Neural progenitor cell (in vitro differentiated cells): ENCODE data around the gene BTRC. TPM values are rescaled to one million over a fixed set of nuclear protein-coding genes. Genes with fewer than 3 reads are reported as not detected.

Experiments
- DNase-seq: peaks from one replicate; pipeline ENCODE4 v3.0.0-alpha.2; 2016; ENCODE audit warnings: low spot score
- H2AFZ ChIP-seq: fragments of 200-600 bp; sonication (generic); replicated peaks from 2 replicates; pipeline ENCODE4 v1.6.1; 2016; ENCODE audit warnings: antibody characterized with exemption
- H3F3A ChIP-seq: fragments of 200-600 bp; sonication (generic); 2 replicates; pipeline ENCODE4 v1.6.1; 2016; ENCODE audit warnings: antibody characterized with exemption, low read depth
- H3K27ac ChIP-seq: fragments of 200-600 bp; sonication (generic); 2 replicates; pipeline ENCODE4 v1.5.1; 2016; ENCODE audit warnings: mild to moderate bottlenecking
- H3K27me3 ChIP-seq: fragments of 200-600 bp; sonication (generic); 2 replicates; pipeline ENCODE4 v1.6.1; 2016; ENCODE audit warnings: mild to moderate bottlenecking, moderate library complexity
- H3K36me3 ChIP-seq: fragments of 200-600 bp; sonication (generic); 2 replicates; pipeline ENCODE4 v1.5.1; 2016
- H3K4me1 ChIP-seq: fragments of 200-600 bp; sonication (generic); 2 replicates; pipeline ENCODE4 v1.6.1; 2016; ENCODE audit warnings: mixed run types
- H3K4me2 ChIP-seq: fragments of 200-600 bp; sonication (generic); 2 replicates; pipeline ENCODE4 v1.6.1; 2016
- H3K4me3 ChIP-seq: fragments of 200-600 bp; sonication (generic); 2 replicates; pipeline ENCODE4 v1.5.1; 2016
- H3K79me2 ChIP-seq: fragments of 200-600 bp; sonication (generic); 2 replicates; pipeline ENCODE4 v1.6.1; 2016; ENCODE audit warnings: low read depth
- H3K9ac ChIP-seq: fragments of 200-600 bp; sonication (generic); 2 replicates; pipeline ENCODE4 v1.6.1; 2016
- H3K9me3 ChIP-seq: fragments of 200-600 bp; sonication (generic); 2 replicates; pipeline ENCODE4 v1.5.1; 2016; ENCODE audit warnings: low read depth
- H4K20me1 ChIP-seq: fragments of 200-600 bp; sonication (generic); 2 replicates; pipeline ENCODE4 v1.6.1; 2016; ENCODE audit warnings: low read depth
- H3K27ac Mint-ChIP-seq: 3 replicates; pipeline ENCODE4 v1.8.0; 2021; ENCODE audit warnings: mixed read lengths
- H3K27me3 Mint-ChIP-seq: 2 replicates; pipeline ENCODE4 v1.8.0; 2022; ENCODE audit warnings: low read depth, mild to moderate bottlenecking, inconsistent platforms, moderate library complexity, mixed read lengths; ENCODE audit not compliant: insufficient read depth
- H3K36me3 Mint-ChIP-seq: 3 replicates; pipeline ENCODE4 v1.8.0; 2021; ENCODE audit warnings: mixed read lengths
- H3K4me1 Mint-ChIP-seq: 3 replicates; pipeline ENCODE4 v1.8.0; 2021; ENCODE audit warnings: mixed read lengths
- H3K4me3 Mint-ChIP-seq: 3 replicates; pipeline ENCODE4 v1.8.0; 2021; ENCODE audit warnings: mild to moderate bottlenecking, moderate library complexity, mixed read lengths
- H3K9me3 Mint-ChIP-seq: 3 replicates; pipeline ENCODE4 v1.8.0; 2020; ENCODE audit warnings: mixed read lengths
- CTCF ChIP-seq: fragments of 200-600 bp; sonication (generic); IDR thresholded peaks from 2 replicates; pipeline ENCODE4 v1.5.1; 2017; ENCODE audit warnings: antibody characterized with exemption, mild to moderate bottlenecking
- EZH2 ChIP-seq: fragments of 200-600 bp; sonication (generic); IDR thresholded peaks from 2 replicates; pipeline ENCODE4 v1.6.1; 2017; ENCODE audit warnings: antibody characterized with exemption, mild to moderate bottlenecking, moderate library complexity
- EZH2phosphoT487 ChIP-seq: fragments of 200-600 bp; sonication (generic); IDR thresholded peaks from 2 replicates; pipeline ENCODE4 v1.6.1; 2017; ENCODE audit warnings: antibody characterized with exemption
- total RNA-seq: library from RNA; depleted of rRNA; stranded (reverse); fragments of >200 nt; gene quantifications from 2 replicates; pipeline ENCODE4 v1.2.3, GENCODE V29; 2015; ENCODE audit warnings: low replicate concordance

Gene BTRC
- total RNA-seq, 1 donor from 2014 or later: 25.4 TPM

DNA sequence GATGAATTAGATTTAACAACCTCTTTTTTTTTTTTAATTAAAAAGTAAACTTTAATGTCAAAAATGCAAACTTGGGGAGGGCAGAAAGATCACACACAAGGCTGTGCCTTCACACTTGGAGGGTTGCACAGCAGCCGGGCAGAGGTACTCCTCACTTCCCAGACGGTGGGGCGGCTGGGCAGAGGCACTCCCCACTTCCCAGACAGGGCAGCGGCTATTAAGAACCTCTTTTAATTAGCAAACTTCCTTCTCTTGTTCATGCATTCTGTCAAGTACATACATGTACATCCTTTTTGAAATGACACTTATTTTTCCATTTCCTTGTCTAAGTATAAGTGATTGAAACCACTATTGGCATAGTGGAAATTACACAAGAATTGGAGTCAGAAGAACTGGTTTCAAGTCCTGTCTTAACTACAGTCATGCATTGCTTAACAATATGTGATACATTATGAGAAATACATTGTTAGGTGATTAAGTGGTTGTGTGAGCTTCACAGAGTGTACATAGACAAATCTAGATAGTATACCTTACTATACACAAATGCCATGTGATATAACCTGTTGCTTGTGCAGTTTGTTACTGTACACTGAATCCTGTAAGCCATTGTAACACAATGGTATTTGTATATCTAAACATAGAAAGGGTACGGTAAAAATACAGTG lies 26.5 kb downstream of the BTRC start:
- Histone ChIP-seq H3K4me1 (no peaks in the 10 kb centered on the region), H3K9me3 (no peaks in the 10 kb centered on the region), H3F3A (no peaks in the 10 kb centered on the region), H3K9ac (no peak overlapping the region), H4K20me1 (peaks cover 14% of the 10 kb centered on the region), H3K4me2 (no peak overlapping the region), H3K27ac (no peak overlapping the region), H2AFZ (no peak overlapping the region), H3K79me2 (peaks cover 35% of the 10 kb centered on the region), H3K27me3 (no peaks in the 10 kb centered on the region), H3K4me3 (no peak overlapping the region), H3K36me3 (no peaks in the 10 kb centered on the region)
- Mint-ChIP-seq H3K9me3 (no peaks in the 10 kb centered on the region), H3K4me3 (no peak overlapping the region), H3K4me1 (no peaks in the 10 kb centered on the region), H3K27me3 (no peaks in the 10 kb centered on the region), H3K27ac (no peak overlapping the region), H3K36me3 (peaks cover 4% of the 10 kb centered on the region)
- DNase-seq: no peak
- no peak for TF ChIP-seq EZH2phosphoT487
- no peak for TF ChIP-seq CTCF
- TF ChIP-seq EZH2: no peak

- no peaks in the 10 kb centered on the region for H3K4me1 Mint-ChIP-seq
- Histone ChIP-seq H3K36me3 (no peaks in the 10 kb centered on the region), H3K27ac (no peak overlapping the region), H3K27me3 (no peaks in the 10 kb centered on the region), H3K79me2 (peaks cover 8% of the 10 kb centered on the region), H3K9me3 (no peaks in the 10 kb centered on the region), H3K4me2 (no peak overlapping the region), H3F3A (no peaks in the 10 kb centered on the region), H4K20me1 (peaks cover 5% of the 10 kb centered on the region), H3K4me3 (no peak overlapping the region), H2AFZ (no peak overlapping the region), H3K4me1 (peaks cover 5% of the 10 kb centered on the region), H3K9ac (no peak overlapping the region)
- H3K4me3 Mint-ChIP-seq: no peak overlapping the region
- H3K27me3 Mint-ChIP-seq: no peaks in the 10 kb centered on the region
- no peak for DNase-seq
- TF ChIP-seq CTCF (no peak), EZH2phosphoT487 (no peak), EZH2 (no peak)
- no peak overlapping the region for H3K27ac Mint-ChIP-seq
- H3K36me3 Mint-ChIP-seq: no peaks in the 10 kb centered on the region
- no peaks in the 10 kb centered on the region for H3K9me3 Mint-ChIP-seq
These were observed 32.1 kb downstream of the BTRC start for GRCh38 chr10:101385866-101386658.

DNA sequence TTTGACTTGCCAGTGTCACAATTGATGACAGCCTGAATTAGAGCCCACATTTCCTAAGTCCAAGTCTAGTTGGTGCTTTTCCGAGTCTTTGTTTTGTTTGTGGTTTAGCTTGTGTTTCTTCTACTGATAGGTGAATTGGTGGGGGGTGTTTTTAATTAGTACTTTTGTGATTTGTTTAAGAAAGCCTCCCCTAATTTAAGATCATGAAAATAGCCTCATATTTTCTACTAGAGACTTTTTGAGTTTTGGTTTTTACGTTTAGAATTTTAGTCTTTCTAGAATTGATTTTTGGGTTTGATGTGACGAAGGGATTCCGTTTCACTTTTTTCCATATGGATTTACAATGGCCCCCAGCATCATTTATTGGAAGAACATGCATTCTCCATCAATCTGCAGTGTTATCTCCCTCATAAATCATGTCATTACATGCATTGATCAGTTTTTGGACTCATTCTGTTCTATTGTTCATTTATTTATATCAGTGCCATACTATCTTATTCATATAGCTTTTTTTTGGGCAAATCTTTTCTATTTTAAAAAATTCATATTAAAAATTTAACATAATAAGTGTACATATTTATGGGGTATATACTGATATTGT lies 32.8 kb downstream of the BTRC start:
- Mint-ChIP-seq H3K36me3 (no peaks in the 10 kb centered on the region), H3K9me3 (no peaks in the 10 kb centered on the region), H3K27me3 (no peaks in the 10 kb centered on the region), H3K27ac (no peak overlapping the region), H3K4me3 (no peak overlapping the region), H3K4me1 (no peaks in the 10 kb centered on the region)
- Histone ChIP-seq H3K27ac (no peak overlapping the region), H4K20me1 (peaks cover 5% of the 10 kb centered on the region), H3K36me3 (no peaks in the 10 kb centered on the region), H3K4me3 (no peak overlapping the region), H3K4me1 (peaks cover 5% of the 10 kb centered on the region), H2AFZ (no peak overlapping the region), H3K79me2 (peaks cover 8% of the 10 kb centered on the region), H3K9me3 (no peaks in the 10 kb centered on the region), H3K4me2 (no peak overlapping the region), H3K9ac (no peak overlapping the region), H3F3A (no peaks in the 10 kb centered on the region), H3K27me3 (no peaks in the 10 kb centered on the region)
- DNase-seq: no peak
- no peak for TF ChIP-seq EZH2phosphoT487
- TF ChIP-seq EZH2: no peak
- no peak for TF ChIP-seq CTCF
